Glutamatergic neuron (in vitro differentiated cells): Measurements from ENCODE around the gene SRPK2. TPM values are rescaled to one million over a fixed set of nuclear protein-coding genes. Genes with fewer than 3 reads are reported as not detected.
A peak's percentile ranks its signal among the peaks of the same experiment; 100 is the strongest.

ENCODE experiments used
- DNase-seq: peaks from one replicate; pipeline ENCODE4 v3.0.0; 2022
- H3K27ac Mint-ChIP-seq: one replicate; pipeline ENCODE4 v1.8.0; 2020; ENCODE audit warnings: mild to moderate bottlenecking, mixed read lengths, inconsistent platforms; ENCODE audit not compliant: unreplicated experiment
- H3K27me3 Mint-ChIP-seq: one replicate; pipeline ENCODE4 v1.8.0; 2020; ENCODE audit warnings: mild to moderate bottlenecking, moderate library complexity, mixed read lengths, inconsistent platforms; ENCODE audit not compliant: unreplicated experiment
- H3K36me3 Mint-ChIP-seq: one replicate; pipeline ENCODE4 v1.8.0; 2020; ENCODE audit warnings: mild to moderate bottlenecking, mixed read lengths, inconsistent platforms; ENCODE audit not compliant: unreplicated experiment
- H3K4me1 Mint-ChIP-seq: one replicate; pipeline ENCODE4 v1.8.0; 2020; ENCODE audit warnings: mild to moderate bottlenecking, low read depth, mixed read lengths, inconsistent platforms; ENCODE audit not compliant: unreplicated experiment
- H3K4me3 Mint-ChIP-seq: one replicate; pipeline ENCODE4 v1.8.0; 2020; ENCODE audit warnings: mild to moderate bottlenecking, mixed read lengths, inconsistent platforms; ENCODE audit not compliant: unreplicated experiment
- H3K9me3 Mint-ChIP-seq: one replicate; pipeline ENCODE4 v1.8.0; 2020; ENCODE audit warnings: mild to moderate bottlenecking, moderate library complexity, mixed read lengths, inconsistent platforms; ENCODE audit not compliant: unreplicated experiment
- CTCF ChIP-seq: fragments of 200-600 bp; sonication (generic); IDR thresholded peaks from one replicate; pipeline ENCODE4 v1.5.0; 2021; ENCODE audit not compliant: partially characterized antibody, unreplicated experiment
- total RNA-seq: library from RNA; stranded (reverse); fragmentation: NEBNext Ultra II Directional; extraction: Animal tissue kit (Norgen Biotek cat#: 25700); gene quantifications from one replicate; pipeline ENCODE4 v1.2.1, GENCODE V29; 2021; ENCODE audit not compliant: unreplicated experiment

SRPK2 gene
- total RNA-seq, 1 donor from 2014 or later = 131 TPM

GRCh38 chr7:105278565-105278964, 110.2 kb downstream of the SRPK2 start:
- Mint-ChIP-seq H3K4me1 (peaks cover 8% of the 10 kb centered on the region), H3K27ac (no peak overlapping the region)

GRCh38 chr7:105277341-105277740, 111.4 kb downstream of the SRPK2 start:
- Mint-ChIP-seq H3K27ac (no peak overlapping the region), H3K27me3 (no peaks in the 10 kb centered on the region), H3K4me3 (no peak overlapping the region), H3K4me1 (peaks cover 11% of the 10 kb centered on the region), H3K9me3 (peaks cover 4% of the 10 kb centered on the region), H3K36me3 (no peaks in the 10 kb centered on the region)
- no peak for TF ChIP-seq CTCF
- DNase-seq = no peak

More at GRCh38 chr7:105278565-105278964, 110.2 kb downstream of the SRPK2 start:
- H3K27me3 Mint-ChIP-seq = no peaks in the 10 kb centered on the region
- H3K36me3 Mint-ChIP-seq = no peaks in the 10 kb centered on the region
- peaks cover 2% of the 10 kb centered on the region for H3K9me3 Mint-ChIP-seq
- TF ChIP-seq CTCF = no peak
- no peak overlapping the region for H3K4me3 Mint-ChIP-seq
- DNase-seq = no peak

GRCh38 chr7:105270117-105270516, 118.6 kb downstream of the SRPK2 start:
- Mint-ChIP-seq H3K4me3 (peak overlapping the region; percentile 31), H3K9me3 (peaks cover 8% of the 10 kb centered on the region), H3K27ac (no peak overlapping the region), H3K4me1 (peaks cover 41% of the 10 kb centered on the region), H3K27me3 (peaks cover 5% of the 10 kb centered on the region), H3K36me3 (no peaks in the 10 kb centered on the region)
- TF ChIP-seq CTCF = no peak
- no peak for DNase-seq

- Mint-ChIP-seq H3K27ac (peak overlapping the region; percentile 75), H3K27me3 (peaks cover 5% of the 10 kb centered on the region), H3K9me3 (peaks cover 8% of the 10 kb centered on the region), H3K4me3 (peak overlapping the region; percentile 78), H3K4me1 (peaks cover 44% of the 10 kb centered on the region), H3K36me3 (no peaks in the 10 kb centered on the region)
- no peak for DNase-seq
- no peak for TF ChIP-seq CTCF
These were observed 119.3 kb downstream of the SRPK2 start for GRCh38 chr7:105269397-105269796.

GRCh38 chr7:105268511-105269392, 120.0 kb downstream of the SRPK2 start:
- H3K4me3 Mint-ChIP-seq = peak overlapping the region; percentile 89
- peaks cover 51% of the 10 kb centered on the region for H3K4me1 Mint-ChIP-seq
- no peaks in the 10 kb centered on the region for H3K36me3 Mint-ChIP-seq
- H3K27me3 Mint-ChIP-seq = peaks cover 5% of the 10 kb centered on the region
- no peak for TF ChIP-seq CTCF
- peak overlapping the region; percentile 75 for H3K27ac Mint-ChIP-seq
- no peak for DNase-seq
- H3K9me3 Mint-ChIP-seq = peaks cover 8% of the 10 kb centered on the region
